HG03280 (cell line): ENCODE results near the gene ADGRL3.
"Not testable (repeated sequence)": the region's sequence is repeated elsewhere in the genome, so short reads cannot be mapped to it uniquely, and the experiment has no call there.

Experiments used
- ATAC-seq: cut with Tn5 transposase; IDR thresholded peaks from one replicate; pipeline ENCODE4 v1.9.1; 2021; ENCODE audit warnings: mild to moderate bottlenecking, moderate library complexity; ENCODE audit not compliant: unreplicated experiment

ADGRL3 gene

DNA sequence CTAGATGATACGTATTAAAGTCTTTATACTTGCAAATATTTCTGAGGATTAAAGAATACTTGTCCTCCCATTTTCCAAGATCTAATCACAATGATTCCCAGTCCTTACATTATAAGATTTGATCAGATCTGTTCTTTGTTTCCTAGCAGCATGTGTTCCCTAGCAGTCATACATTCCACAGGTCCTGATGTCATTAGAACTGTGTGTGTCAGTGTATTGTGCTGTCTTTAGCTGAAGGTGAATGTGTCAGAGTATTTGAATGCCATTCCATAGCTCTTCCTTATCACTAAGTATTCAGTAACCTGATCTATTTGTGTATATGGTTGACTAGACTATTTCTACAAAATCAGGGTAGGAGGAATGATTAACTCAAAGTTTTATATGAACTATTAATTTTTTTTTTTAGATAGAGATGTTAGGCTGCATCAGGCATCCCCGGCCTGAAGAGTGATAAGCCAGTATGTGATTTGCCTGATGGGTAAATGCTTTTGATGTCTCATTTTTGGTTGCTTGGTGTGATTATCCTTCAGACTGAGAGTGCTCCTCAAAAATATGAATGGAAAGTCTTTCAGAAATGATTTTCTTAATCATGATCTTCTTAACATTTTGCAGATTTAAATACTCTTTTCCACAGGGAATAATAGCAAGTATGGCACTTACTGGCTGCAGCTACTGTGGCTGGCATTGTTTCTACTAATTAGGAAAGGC, 4.4 kb downstream of the ADGRL3 start:
- no peak for ATAC-seq

DNA sequence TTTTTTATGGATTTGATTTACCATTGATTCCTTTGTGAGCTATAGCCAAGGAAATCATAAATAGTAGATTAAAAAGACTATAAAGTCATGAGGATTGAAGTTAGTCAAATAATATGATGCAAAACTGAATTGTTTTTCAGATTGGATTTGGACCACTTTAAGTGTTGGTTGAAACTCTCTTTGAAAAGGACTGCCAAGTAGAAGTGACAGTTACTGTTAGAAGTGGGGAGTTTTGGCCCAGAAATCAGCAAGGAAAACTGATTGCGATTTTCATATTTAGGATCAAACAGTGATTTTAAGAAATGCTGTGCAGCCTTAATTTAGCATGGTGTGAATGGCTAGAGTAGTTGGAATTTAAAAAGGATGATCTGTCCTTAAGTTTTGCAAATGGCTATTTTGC, 4.9 kb downstream of the ADGRL3 start:
- ATAC-seq = no peak

DNA sequence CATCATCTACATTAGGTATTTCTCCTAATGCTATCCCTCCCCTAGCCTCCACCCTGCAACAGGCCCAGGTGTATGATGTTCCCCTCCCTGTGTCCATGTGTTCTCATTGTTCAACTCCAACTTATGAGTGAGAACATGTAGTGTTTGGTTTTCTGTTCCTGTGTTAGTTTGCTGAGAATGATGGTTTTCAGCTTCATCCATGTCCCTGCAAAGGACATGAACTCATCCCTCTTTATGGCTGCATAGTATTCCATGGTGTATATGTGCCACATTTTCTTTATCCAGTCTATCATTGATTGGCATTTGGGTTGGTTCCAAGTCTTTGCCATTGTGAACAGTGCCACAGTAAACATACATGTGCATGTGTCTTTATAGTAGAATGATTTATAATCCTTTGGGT, 7.0 kb downstream of the ADGRL3 start:
- not testable (repeated sequence) for ATAC-seq

DNA sequence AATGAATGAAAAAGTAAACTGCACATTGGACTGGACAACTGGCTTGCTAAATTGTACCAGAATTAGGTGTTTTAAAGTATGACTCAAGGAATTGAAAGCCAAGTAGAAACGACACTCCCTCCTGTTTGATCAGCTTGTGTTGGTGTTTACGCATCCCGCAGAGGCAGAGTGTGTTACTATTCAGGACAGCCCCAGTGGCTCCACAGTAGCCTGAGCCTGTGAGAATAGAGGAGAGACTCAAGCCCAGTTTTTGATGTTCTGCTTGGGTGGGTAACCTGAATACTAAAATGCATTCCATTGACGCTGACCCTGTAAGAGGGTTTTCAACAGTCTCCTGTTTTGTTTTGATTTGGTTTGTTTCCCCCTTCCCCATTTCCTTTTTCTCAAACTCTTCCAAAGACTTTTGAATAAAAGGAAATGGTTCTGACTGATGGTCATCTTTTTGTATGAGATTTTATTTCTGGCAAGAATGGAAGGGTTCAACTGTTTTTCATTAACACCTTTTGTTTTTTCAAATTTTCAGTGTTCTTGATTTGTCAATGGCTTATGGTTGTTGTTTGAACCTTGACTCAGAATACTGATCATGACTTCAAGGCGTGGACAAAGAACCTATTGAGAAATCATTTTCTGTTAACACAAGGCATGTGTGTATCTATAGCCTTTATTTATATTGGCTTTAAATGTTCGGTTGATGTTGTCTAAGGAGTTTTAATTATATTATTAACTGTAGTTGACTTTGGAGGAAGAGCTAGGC, 10.2 kb downstream of the ADGRL3 start:
- ATAC-seq = no peak

DNA sequence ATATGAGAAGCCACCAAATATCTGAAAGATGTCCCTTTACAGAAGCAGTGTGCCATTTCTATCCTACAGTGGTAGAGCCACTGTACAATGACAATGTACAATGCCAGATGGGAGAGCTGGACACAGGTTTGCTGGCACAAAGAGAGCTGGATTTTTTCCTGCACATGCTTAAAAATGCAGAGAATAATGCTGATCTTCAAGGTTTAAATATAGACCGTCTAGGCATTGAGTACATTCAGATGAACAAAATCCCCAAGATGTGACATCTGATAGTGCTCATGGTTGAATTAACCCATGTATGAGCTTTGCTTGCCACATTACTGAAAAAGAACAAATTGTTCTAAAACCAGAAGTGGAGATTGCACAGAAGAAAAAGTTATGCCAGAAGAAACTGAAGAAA, 11.7 kb downstream of the ADGRL3 start:
- ATAC-seq = no peak

DNA sequence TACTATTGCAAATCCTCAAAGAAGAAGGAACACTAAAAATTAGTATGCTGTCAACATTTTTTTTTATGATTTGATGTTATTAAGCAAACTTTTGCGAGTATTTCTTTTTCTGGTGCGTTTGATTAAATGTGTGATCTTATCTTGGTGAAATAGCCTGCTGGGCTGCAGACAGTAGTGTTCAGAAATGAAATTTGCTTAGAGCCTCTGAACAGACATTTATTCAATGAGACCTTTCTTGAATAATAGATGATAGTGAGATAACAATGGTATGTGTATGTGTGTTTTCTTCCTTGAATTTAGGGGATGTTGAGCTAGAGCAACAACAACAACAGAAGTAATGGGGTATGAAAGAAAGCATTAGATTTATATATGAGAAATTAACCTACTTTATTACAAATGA, 12.7 kb downstream of the ADGRL3 start:
- ATAC-seq = no peak

DNA sequence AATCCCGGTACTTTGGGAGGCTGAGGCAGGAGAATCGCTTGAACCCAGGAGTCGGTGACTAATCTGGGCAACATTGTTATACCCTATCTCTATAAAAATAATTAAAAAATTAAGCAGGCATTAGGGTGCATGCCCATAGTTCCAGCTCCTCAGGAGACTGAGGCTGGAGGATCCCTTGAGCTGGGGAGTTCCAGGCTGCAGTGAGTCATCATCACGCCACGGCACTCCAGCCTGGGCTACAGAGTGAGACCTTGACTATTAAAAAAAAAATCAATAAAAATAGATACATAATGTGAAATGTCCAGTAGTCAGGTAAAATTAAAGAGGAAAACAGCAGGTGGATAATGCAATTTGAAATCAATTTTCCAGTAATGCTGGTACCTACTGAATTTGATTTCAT, 14.6 kb downstream of the ADGRL3 start:
- no peak for ATAC-seq

DNA sequence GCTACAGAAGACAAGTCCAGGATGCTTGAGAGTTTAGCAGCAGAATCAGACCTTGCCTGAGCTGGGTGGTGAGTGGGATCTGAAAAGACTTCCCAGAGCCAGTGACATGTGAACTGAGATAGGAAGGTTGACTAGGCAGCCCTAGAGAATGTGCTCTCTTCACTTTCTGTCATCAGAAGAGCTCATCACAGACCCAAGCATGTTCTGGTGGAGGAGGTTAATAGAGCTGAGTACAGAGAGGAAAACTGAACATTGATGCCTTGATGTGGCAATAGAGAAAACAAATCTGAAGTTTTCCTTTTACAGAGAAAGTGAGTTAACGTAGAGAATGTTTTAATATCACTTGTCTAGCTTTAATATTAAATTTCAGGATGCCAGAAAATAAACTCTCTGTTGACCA, 17.1 kb downstream of the ADGRL3 start:
- ATAC-seq = no peak

DNA sequence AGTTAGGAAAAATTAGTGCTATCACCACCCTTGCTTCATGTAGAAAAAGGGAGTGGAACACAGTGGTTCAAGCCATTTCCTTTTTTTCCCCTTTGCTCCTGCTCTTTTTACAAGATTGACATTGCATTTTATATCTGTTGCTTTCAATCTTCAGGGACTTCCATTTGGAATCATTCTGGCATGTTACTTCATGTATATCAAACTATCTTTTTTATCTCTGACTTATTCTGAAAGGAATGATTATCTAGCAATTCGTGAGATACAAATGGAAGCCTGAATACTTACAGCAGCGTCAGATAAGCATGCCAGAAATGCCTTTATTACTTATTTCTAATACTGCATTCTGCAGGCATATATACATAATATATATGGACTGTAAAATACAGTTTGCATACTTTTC, 20.4 kb downstream of the ADGRL3 start:
- ATAC-seq = no peak

DNA sequence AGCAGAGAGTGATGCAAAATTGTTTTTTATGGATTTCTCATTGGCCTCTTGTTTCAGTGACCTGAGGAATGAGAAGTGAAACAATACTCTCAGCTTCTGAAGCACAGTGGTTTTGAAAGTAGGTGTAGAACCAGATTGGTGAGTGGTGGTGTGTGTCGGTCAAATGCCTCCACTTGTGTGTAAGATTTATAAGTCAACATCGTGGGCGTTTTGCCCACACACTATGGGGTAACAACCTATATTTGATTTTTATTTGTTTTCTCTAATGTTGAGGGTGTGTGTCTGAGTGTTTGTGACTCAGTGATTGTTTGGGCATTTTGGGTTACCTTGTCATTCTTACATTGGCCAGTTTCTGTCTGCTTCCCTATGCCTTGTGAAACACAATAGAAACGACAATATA, 23.3 kb downstream of the ADGRL3 start:
- no peak for ATAC-seq

DNA sequence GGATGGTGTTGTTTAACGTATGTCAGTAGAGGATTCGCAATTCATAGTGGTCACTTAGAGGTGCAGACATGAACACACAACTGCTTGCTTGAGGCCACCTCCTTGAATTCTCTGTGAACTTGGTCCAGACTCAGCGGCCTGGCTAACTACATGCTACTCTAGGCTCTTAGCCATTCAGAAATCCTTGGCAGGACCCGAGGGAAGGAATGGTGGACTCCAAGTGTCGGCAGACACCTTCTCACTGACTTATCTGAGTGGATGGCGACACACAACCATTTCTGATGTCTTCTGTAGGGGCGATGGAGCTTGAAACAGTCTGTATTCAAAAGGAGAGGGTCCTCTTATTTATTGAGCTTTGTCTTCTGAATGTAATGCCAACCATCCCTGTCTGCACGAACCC, 24.4 kb downstream of the ADGRL3 start:
- no peak for ATAC-seq

DNA sequence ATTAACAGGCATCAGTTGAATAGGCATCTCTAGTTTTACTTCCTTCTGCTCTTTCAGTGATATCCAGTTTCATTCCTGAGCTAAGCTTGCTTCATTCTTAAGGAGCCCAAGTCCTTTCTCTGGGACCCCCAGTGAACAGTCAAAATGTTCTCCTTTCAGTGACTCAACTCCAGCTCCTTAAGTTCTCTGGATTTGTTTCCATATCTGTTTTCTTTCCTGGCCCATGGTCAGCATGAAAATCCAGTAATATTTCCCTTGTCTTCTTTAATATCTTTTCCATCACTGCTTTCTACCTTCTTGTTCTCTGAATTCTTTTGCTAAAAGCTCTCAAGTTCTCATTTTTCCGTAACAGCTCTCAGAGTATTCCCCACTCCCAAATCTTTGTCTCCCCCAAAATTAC, 25.5 kb downstream of the ADGRL3 start:
- ATAC-seq = no peak

DNA sequence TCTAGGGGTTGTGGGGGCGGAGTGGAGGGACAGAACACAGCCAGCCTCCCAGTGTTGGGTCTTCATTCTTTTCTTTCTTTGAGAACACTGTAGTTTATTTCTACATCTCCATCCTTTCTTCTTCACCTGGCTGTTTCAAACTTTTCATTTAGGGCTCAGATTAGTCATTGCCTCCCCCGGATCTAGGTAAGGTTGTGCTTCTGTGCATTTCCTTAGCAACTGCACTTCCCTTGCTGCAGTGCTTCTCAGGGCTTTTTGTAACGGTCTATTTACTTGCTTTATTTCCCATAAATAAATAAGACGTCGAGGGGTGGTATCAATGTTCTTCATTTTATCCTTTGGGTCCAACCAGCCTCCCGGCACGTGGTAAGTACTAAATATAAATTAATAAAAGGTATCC, 31.3 kb downstream of the ADGRL3 start:
- no peak for ATAC-seq

DNA sequence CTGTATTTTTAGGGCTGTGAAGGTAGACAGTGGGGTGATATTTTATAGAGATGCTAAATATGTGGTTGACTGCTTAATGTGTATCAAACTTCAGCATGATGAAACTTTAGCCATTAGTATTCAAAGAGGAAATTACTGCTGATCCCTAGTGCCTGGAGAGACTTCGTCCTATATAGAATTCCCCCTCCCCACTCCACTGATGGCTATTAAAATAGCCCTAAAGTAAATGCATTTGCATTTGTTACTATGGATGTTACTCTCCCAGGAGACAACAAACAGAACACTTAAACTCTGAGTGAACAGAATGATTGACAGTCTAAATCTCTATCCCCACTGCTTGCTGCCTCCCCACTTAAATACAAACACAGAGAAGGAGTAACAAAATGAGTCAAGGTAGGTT, 39.1 kb downstream of the ADGRL3 start:
- no peak for ATAC-seq

DNA sequence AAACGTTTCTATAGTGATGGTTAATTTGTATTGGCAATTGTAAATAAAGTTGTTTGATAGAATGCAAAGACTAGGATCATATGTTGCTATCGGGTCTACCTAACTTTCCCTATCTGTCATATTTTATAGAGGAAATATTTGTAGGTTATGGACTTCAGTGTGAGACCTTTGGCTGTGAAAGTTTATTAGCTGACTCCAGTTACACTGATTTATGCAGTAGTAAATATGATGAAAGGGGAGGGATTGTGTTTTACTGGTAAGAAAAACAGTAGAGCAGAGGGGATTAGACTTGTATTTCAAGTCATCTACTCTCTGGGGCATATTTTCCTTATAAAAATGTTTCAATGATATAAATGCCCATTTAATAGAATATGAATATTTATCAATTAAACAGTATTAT, 43.8 kb downstream of the ADGRL3 start:
- no peak for ATAC-seq

DNA sequence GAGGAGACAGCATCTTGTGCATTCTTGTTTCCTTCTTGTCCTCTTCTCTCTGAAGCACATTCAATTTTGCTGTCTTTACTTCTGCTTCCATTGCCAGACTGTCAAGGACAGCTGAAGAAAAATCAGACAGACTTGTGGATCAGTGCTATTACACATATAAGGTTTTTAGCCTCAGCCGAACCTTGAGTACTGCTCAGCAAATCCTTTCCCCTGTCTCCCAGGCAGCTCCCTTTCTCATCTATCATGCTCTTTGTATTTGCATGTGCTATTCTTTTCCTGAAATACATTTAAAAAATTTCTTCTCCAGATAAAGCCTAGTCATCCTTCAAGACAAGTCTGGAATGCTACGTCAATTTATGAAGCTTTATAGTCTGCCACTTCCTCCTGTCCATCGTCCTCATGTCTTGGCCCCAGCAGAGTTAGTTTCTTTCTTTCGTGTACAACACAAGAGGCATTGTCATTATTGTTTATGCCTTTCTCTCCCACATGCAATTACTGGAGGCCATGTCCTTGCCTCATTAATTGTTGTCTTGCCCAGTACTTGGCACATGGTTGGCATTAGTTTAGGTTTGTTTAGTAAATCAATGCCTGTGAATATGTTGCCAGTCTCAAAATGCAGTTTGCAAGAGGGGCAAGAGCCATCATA, 45.1 kb downstream of the ADGRL3 start:
- ATAC-seq = no peak

DNA sequence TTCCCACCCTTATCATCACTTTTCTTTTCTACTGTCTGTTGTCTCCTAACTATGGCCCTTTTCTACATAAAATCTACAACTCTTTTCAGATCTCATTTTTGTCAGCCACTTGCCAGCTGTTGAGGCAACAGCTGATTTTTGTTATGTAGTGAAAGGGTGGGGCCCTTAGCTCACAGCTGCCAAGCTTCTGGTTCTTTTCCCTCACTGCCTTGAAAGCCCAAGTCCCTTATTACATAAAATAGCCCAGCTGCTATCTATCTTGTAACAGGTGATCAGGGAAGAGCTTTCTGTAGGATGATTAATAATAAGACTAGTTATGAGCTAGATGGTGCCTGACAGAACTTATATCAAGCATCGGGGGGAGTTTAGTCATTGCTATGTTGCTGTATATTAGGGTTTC, 45.9 kb downstream of the ADGRL3 start:
- no peak for ATAC-seq

DNA sequence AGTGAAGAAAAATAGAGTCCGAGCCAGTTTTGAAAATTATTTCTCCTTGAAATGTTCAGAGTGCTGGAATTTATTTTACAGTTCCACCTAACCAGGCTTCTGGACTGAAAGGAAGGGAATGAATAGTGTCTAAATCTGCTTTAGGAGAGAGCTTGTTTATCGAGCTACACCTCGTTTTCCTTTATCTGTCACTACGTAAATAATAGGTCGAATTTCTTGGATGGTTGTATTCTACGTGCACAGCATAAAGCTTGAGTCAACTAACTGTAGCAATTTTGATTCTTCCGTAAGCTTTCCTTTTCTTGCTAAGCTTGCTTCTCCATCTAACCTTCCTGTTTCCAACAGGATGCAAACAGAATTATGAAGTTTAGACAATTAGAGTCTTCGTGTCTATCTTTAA, 48.6 kb downstream of the ADGRL3 start:
- ATAC-seq = no peak

DNA sequence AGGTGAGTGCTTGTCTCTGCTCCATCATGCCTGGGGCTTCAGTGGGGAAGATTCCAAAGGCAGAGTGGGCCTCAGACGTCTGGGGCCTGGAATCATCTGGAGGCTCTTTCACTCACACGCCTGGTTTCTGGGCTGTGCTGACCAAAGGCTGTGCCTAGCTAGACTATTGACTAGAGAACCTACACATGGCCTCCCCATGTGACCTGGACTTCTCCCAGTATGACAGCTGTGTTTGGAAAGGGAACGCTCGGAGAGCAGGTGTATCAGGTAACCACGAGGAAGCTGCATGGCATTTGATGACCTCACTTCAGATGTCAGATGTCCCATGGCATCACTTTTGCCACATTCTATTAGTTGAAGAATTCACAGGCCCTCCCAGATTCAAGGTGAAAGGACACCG, 51.0 kb downstream of the ADGRL3 start:
- ATAC-seq = no peak

DNA sequence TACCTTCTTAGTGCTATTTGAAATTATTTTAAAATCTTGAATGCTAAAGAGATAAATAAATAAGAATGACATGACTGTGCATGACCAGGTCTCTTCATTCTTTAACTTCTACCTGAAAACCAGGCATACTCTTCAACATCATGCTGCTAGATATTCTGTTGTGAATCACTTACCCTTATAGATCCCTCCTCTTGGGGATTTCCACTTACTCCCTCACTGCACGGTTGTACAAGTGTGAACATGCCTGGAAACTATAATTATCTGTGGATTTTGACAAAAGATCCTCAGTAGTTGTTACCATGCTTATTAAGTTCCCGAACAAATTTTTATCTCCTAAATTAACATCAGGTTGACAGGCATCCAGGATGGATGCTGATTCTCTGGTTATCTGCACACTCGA, 54.3 kb downstream of the ADGRL3 start:
- no peak for ATAC-seq

DNA sequence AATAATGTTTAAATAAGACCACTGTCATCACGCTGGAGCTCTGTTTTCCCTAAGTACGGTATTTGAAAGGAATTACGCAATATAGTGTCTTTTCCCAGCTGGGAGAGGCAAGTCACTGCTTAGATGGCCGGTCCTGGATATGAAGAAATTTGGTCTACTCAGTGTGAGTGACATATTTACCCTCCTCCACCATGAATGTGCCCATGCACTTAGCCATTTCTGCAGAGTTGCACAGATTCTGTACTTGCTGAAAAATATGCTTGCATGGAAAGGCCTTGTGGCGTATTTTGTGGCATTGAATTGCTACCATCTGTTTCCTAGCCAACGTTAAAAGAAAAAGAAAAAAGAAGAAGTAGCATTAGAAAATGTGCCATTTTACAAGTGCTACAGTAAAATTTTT, 73.1 kb downstream of the ADGRL3 start:
- ATAC-seq = no peak

DNA sequence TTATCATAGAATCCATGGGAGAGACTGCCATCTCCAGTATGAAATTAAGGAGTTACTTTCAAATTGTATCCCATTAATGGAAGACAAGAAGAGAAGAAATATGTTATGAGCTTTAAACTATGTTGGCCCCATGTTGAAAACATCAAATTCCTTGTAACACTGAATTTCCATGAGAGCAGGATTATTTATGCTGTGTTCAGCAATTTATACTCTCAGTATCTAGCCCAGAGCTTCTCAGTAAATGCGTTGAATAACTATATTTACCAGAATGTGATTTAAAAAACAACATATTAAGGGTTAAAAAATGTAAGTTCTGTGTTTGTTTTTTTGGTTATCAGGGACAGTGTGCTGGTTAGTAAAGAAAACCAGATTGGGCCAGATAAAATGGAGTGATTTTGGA, 74.2 kb downstream of the ADGRL3 start:
- ATAC-seq = no peak
